HCT116 (cell line): ENCODE data around the gene ARL9. TPM values are rescaled to one million over a fixed set of nuclear protein-coding genes. Genes with fewer than 3 reads are reported as not detected.
A peak's percentile ranks its signal among the peaks of the same experiment; 100 is the strongest.

Source experiments
- ATAC-seq: fragments of 200-7000 bp; cut with Tn5 transposase; 2 replicates; pipeline ENCODE4 v1.9.1; 2020; ENCODE audit warnings: mild to moderate bottlenecking, moderate library complexity
- BruUV-seq: library from RNA; stranded (reverse); fragments of 400-500 nt; replicated peaks from 2 replicates; lab custom pipeline; 2021; lab: Mats Ljungman, UMichigan
- CTCF ChIA-PET: fragments of 300-600 bp; sonication (Branson Sonifier 250); formaldehyde crosslinking; loops from one replicate; lab custom pipeline; 2021; ENCODE audit warnings: antibody characterized with exemption; lab: Charles Lee
- POLR2A ChIA-PET: fragments of 300-600, 350-600 bp; sonication (Branson Sonifier 250); formaldehyde crosslinking; loops from one replicate; lab custom pipeline; 2021; ENCODE audit warnings: antibody characterized with exemption; lab: Charles Lee
- RAD21 ChIA-PET, 2 experiments: fragments of 300-600 bp; sonication (Branson Sonifier 250); formaldehyde crosslinking; loops; one replicate each; lab custom pipeline; 2023; ENCODE audit warnings: low total read pairs in 2 of 2; ENCODE audit not compliant: uncharacterized antibody in 2 of 2, unreplicated experiment in 2 of 2, low non-redundant PET in 1 of 2; lab: Charles Lee
- DNase-seq: peaks from one replicate; pipeline ENCODE4 v3.0.0-alpha.2; 2010; ENCODE audit warnings: low read depth, low spot score
- H2AFZ ChIP-seq: fragments of 200-600 bp; shearing (Covaris generic), sonication (generic); 2 replicates; pipeline ENCODE4 v1.6.1; 2017; ENCODE audit warnings: low read depth, mixed run types, mixed read lengths, antibody characterized with exemption, low read length; ENCODE audit not compliant: poor library complexity, severe bottlenecking
- H3K27ac ChIP-seq: 2 replicates; pipeline ENCODE4 v1.5.1; 2012; ENCODE audit warnings: low read depth, low read length
- H3K27me3 ChIP-seq: fragments of 200-600 bp; sonication (generic); 2 replicates; pipeline ENCODE4 v1.6.1; 2016; ENCODE audit warnings: mixed run types, low read length, mixed read lengths; ENCODE audit not compliant: insufficient read depth
- H3K36me3 ChIP-seq, 2 experiments: fragments of 200-500 bp in 1 of 2; fragments of 200-600 bp in 1 of 2; sonication (Bioruptor generic) in 1 of 2; sonication (generic) in 1 of 2; 2 replicates each; pipeline versions ENCODE4 v1.5.1 to v1.6.1; 2014 to 2016; ENCODE audit warnings: low read length in 2 of 2, inconsistent platforms in 1 of 2, mixed read lengths in 1 of 2, mixed run types in 1 of 2; ENCODE audit not compliant: insufficient read depth in 2 of 2, control insufficient read depth in 1 of 2
- H3K4me1 ChIP-seq, 2 experiments: fragments of 200-600 bp in 1 of 2; sonication (generic) in 1 of 2; 2 replicates each; pipeline versions ENCODE4 v1.5.1 to v1.6.1; 2012 to 2017; ENCODE audit warnings: low read length in 2 of 2, inconsistent platforms in 1 of 2, mild to moderate bottlenecking in 1 of 2, mixed read lengths in 1 of 2, mixed run types in 1 of 2, moderate library complexity in 1 of 2; ENCODE audit not compliant: insufficient read depth in 2 of 2, control insufficient read depth in 1 of 2
- H3K4me2 ChIP-seq: fragments of 200-600 bp; sonication (generic); 2 replicates; pipeline ENCODE4 v1.6.1; 2017; ENCODE audit warnings: mixed run types, low read length, mixed read lengths
- H3K4me3 ChIP-seq, 2 experiments: fragments of 200-600 bp in 1 of 2; sonication (generic) in 1 of 2; replicated peaks in 1 of 2; 2 replicates each; pipeline ENCODE4 v1.5.1; 2011 to 2016; ENCODE audit warnings: low read length in 2 of 2, control low read depth in 1 of 2, low read depth in 1 of 2, mild to moderate bottlenecking in 1 of 2, mixed read lengths in 1 of 2, mixed run types in 1 of 2
- H3K79me2 ChIP-seq: fragments of 200-600 bp; sonication (generic); 2 replicates; pipeline ENCODE4 v1.6.1; 2017; ENCODE audit warnings: mild to moderate bottlenecking, mixed run types, low read length, moderate library complexity, mixed read lengths; ENCODE audit not compliant: insufficient read depth
- H3K9ac ChIP-seq: fragments of 200-600 bp; sonication (generic); 2 replicates; pipeline ENCODE4 v1.6.1; 2016; ENCODE audit warnings: low read length, mixed read lengths
- H3K9me2 ChIP-seq: fragments of 200-600 bp; sonication (generic), shearing (Covaris generic); 2 replicates; pipeline ENCODE4 v1.6.1; 2017; ENCODE audit warnings: mixed run types, mild to moderate bottlenecking, moderate library complexity; ENCODE audit not compliant: insufficient read depth
- H3K9me3 ChIP-seq, 2 experiments: fragments of 200-500 bp in 1 of 2; fragments of 200-600 bp in 1 of 2; sonication (Bioruptor generic) in 1 of 2; sonication (generic) in 1 of 2; 2 replicates each; pipeline ENCODE4 v1.6.1; 2014 to 2017; ENCODE audit warnings: low read length in 2 of 2, mixed read lengths in 2 of 2, inconsistent platforms in 1 of 2, low read depth in 1 of 2, mild to moderate bottlenecking in 1 of 2, mixed run types in 1 of 2, moderate library complexity in 1 of 2; ENCODE audit not compliant: control insufficient read depth in 1 of 2, insufficient read depth in 1 of 2
- H4K20me1 ChIP-seq: fragments of 200-600 bp; sonication (generic), shearing (Covaris generic); 2 replicates; pipeline ENCODE4 v1.6.1; 2017; ENCODE audit warnings: mixed run types, mild to moderate bottlenecking, moderate library complexity; ENCODE audit not compliant: insufficient read depth
- FOSL1 ChIP-seq: IDR thresholded peaks from 2 replicates; pipeline ENCODE4 v1.6.1; 2012; ENCODE audit warnings: low read depth
- POLR2A ChIP-seq: IDR thresholded peaks from 2 replicates; pipeline ENCODE4 v1.7.0; 2011; ENCODE audit warnings: borderline replicate concordance; ENCODE audit not compliant: insufficient read depth, insufficient read length; ENCODE audit errors: extremely low read depth
- POLR2AphosphoS5 ChIP-seq: IDR thresholded peaks from 2 replicates; pipeline ENCODE4 v1.6.1; 2011; ENCODE audit warnings: mild to moderate bottlenecking, low read depth, low read length, moderate library complexity
- SP1 ChIP-seq: IDR thresholded peaks from 2 replicates; pipeline ENCODE4 v1.6.1; 2012; ENCODE audit warnings: low read depth
- ZFX ChIP-seq: fragments of 450-650 bp; IDR thresholded peaks from 2 replicates; pipeline ENCODE4 v1.6.1; 2017
- intact Hi-C: fragments of 100-400 bp; cut with micrococcal nuclease; formaldehyde crosslinking; loops from 2 replicates; pipeline ENCODE4 v1.10.0; 2022
- total RNA-seq: library from RNA; stranded (reverse); gene quantifications from one replicate; pipeline ENCODE4 v1.2.1, GENCODE V29; 2021; ENCODE audit not compliant: unreplicated experiment
- TF ChIP-seq, protein P1 (sequence below): IDR thresholded peaks from 2 replicates; pipeline ENCODE4 v1.6.1; 2011; ENCODE audit warnings: mild to moderate bottlenecking, low read length, moderate library complexity; ENCODE audit not compliant: insufficient replicate concordance; ENCODE audit errors: extremely low read depth

ARL9 gene
- total RNA-seq, 1 experiment from 2014 or later, result not detected

DNA sequence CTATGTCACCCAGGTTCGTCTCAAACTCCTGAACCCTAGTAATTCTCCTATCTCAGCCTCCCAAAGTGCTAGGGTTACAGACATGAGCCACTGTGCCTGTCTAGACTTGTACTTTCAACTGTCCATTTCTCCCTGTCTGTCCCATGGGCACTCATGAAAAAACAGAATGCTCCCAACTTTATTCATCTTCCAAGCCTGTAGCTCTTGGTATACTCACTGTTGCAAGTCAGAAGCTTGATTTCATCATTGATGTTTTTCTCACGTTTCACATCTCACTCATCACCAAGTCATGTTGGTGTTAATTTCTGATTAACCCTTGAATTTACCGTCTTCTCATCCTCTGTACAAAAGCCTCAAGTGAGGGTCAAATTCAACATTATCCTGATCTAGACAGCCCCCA is 45.5 kb upstream of the ARL9 start:
- ATAC-seq, result no peak
- Histone ChIP-seq H3K9me2 (no peaks in the 10 kb centered on the region), H3K27me3 (no peaks in the 10 kb centered on the region), H3K9ac (no peak overlapping the region), H3K27ac (no peak overlapping the region), H2AFZ (no peak overlapping the region)
- ChIA-PET POLR2A (no interaction called here), RAD21 (no interaction called here)
- no TSS peak for BruUV-seq
- intact Hi-C loops, result no loop called here
- TF ChIP-seq ZFX, result no peak
- no peak for TF ChIP-seq POLR2A
- no peak for TF ChIP-seq FOSL1
- TF ChIP-seq SP1, result no peak
- TF ChIP-seq, all 23 proteins: peak for 0
- H3K36me3 ChIP-seq, result peaks cover 35 to 71% of the 10 kb centered on the region in 2 experiments
- no peak overlapping the region for H3K4me3 ChIP-seq
- peaks cover 0 to 3% of the 10 kb centered on the region in 2 experiments; a peak in 2 of 4 replicates for H3K4me1 ChIP-seq
- H3K4me2 ChIP-seq, result no peak overlapping the region
- CTCF ChIA-PET, result interaction anchor here (1.7 kb wide), 1 partner anchor 340 kb away, joined by 3 read pairs; no protein-coding TSS in a partner anchor
- no peak for DNase-seq
- H4K20me1 ChIP-seq, result peaks cover 3% of the 10 kb centered on the region; the same call in 1 of the 2 replicates
- no peaks in the 10 kb centered on the region for H3K9me3 ChIP-seq
- peaks cover 77% of the 10 kb centered on the region for H3K79me2 ChIP-seq

DNA sequence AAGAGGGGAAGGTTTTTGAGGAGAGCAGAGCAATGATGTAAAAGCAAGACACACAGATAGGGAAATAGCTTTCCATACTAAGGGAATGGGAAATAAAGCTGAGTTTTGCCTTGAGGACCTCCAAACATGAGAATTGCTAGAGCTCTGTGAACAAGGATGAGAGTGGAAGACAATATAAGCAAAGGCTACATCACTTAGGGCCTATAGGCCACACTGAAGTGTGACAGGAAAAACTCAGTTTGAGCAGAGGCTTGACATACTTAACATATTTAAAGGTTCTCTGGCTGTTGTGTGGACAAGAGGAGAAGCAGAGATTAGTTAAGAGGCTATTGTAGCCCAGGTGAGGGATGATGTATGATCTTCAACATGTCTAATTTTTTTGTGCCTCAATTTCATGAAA is 43.4 kb upstream of the ARL9 start:
- peaks cover 28 to 50% of the 10 kb centered on the region in 2 experiments for H3K36me3 ChIP-seq
- H3K4me1 ChIP-seq, result peaks cover 6 to 16% of the 10 kb centered on the region in 2 experiments; a peak in 3 of 4 replicates
- H3K79me2 ChIP-seq, result peaks cover 77% of the 10 kb centered on the region
- no peaks in the 10 kb centered on the region for H3K9me2 ChIP-seq
- H3K9me3 ChIP-seq, result no peaks in the 10 kb centered on the region
- no peaks in the 10 kb centered on the region for H3K27me3 ChIP-seq
- POLR2A ChIA-PET, result interaction anchor here (0.5 kb wide), 1 partner anchor 50 kb away, joined by 3 read pairs; no protein-coding TSS in a partner anchor
- 0 out of 2 replicates have a peak, but pooled peaks cover 3% of the 10 kb centered on the region for H4K20me1 ChIP-seq
- H2AFZ ChIP-seq, result no peak overlapping the region
- no peak overlapping the region for H3K27ac ChIP-seq
- no peak for DNase-seq
- ATAC-seq, result no peak
- no TSS peak for BruUV-seq
- RAD21 ChIA-PET, result no interaction called here
- intact Hi-C loops, result no loop called here
- no peak overlapping the region for H3K4me3 ChIP-seq
- no peak overlapping the region for H3K9ac ChIP-seq
- CTCF ChIA-PET, result no interaction called here
- TF ChIP-seq POLR2AphosphoS5, result peak; percentile 12; the same call in 1 of the 2 replicates
- TF ChIP-seq, protein P1, sequence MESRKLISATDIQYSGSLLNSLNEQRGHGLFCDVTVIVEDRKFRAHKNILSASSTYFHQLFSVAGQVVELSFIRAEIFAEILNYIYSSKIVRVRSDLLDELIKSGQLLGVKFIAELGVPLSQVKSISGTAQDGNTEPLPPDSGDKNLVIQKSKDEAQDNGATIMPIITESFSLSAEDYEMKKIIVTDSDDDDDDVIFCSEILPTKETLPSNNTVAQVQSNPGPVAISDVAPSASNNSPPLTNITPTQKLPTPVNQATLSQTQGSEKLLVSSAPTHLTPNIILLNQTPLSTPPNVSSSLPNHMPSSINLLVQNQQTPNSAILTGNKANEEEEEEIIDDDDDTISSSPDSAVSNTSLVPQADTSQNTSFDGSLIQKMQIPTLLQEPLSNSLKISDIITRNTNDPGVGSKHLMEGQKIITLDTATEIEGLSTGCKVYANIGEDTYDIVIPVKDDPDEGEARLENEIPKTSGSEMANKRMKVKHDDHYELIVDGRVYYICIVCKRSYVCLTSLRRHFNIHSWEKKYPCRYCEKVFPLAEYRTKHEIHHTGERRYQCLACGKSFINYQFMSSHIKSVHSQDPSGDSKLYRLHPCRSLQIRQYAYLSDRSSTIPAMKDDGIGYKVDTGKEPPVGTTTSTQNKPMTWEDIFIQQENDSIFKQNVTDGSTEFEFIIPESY, result no peak
- TF ChIP-seq, all 23 proteins: peak for 1
- H3K4me2 ChIP-seq, result no peak overlapping the region
